HG03175 (cell line): ENCODE measurements around the gene BLCAP.
"Not testable (repeated sequence)": the region's sequence is repeated elsewhere in the genome, so short reads cannot be mapped to it uniquely, and the experiment has no call there.

Source experiments
- ATAC-seq: cut with Tn5 transposase; IDR thresholded peaks from one replicate; pipeline ENCODE4 v1.9.1; 2021; ENCODE audit warnings: mild to moderate bottlenecking, moderate library complexity; ENCODE audit not compliant: unreplicated experiment

BLCAP gene

GRCh38 chr20:37527638-37528445 lies at the start of gene BLCAP:
TSS of gene BLCAP (minus strand) at chr20:37527876. CDS start at chr20:37519174, 8,702 bp downstream.
- ATAC-seq: peak; percentile 74

GRCh38 chr20:37577436-37577835 lies 49.8 kb upstream of the BLCAP start:
- ATAC-seq: not testable (repeated sequence)

GRCh38 chr20:37576911-37577310 lies 49.2 kb upstream of the BLCAP start:
- no peak for ATAC-seq

- no peak for ATAC-seq
Observed at GRCh38 chr20:37575884-37576283, 48.2 kb upstream of the BLCAP start.

- no peak for ATAC-seq
Observed at GRCh38 chr20:37574199-37574890, 46.7 kb upstream of the BLCAP start.

GRCh38 chr20:37573626-37574198 lies 46.0 kb upstream of the BLCAP start:
- ATAC-seq: no peak

GRCh38 chr20:37571033-37571432 lies 43.4 kb upstream of the BLCAP start:
- ATAC-seq: no peak

GRCh38 chr20:37570419-37570818 lies 42.7 kb upstream of the BLCAP start:
- ATAC-seq: no peak

- ATAC-seq: no peak
Observed at GRCh38 chr20:37567671-37568588, 40.3 kb upstream of the BLCAP start.

GRCh38 chr20:37567331-37567665 lies 39.6 kb upstream of the BLCAP start:
- ATAC-seq: no peak

- ATAC-seq: no peak
Observed at GRCh38 chr20:37566590-37567330, 39.1 kb upstream of the BLCAP start.

GRCh38 chr20:37565134-37565811 lies 37.6 kb upstream of the BLCAP start:
- ATAC-seq: no peak

GRCh38 chr20:37564388-37565133 lies 36.9 kb upstream of the BLCAP start:
- no peak for ATAC-seq

GRCh38 chr20:37564016-37564387 lies 36.3 kb upstream of the BLCAP start:
- no peak for ATAC-seq

- no peak for ATAC-seq
Observed at GRCh38 chr20:37562695-37563480, 35.2 kb upstream of the BLCAP start.

- no peak for ATAC-seq
Observed at GRCh38 chr20:37560629-37561028, 33.0 kb upstream of the BLCAP start.

- ATAC-seq: no peak
Observed at GRCh38 chr20:37559312-37560027, 31.8 kb upstream of the BLCAP start.

GRCh38 chr20:37558779-37559178 lies 31.1 kb upstream of the BLCAP start:
- no peak for ATAC-seq
